Measurements from ENCODE around the gene MRPL55.

DNA sequence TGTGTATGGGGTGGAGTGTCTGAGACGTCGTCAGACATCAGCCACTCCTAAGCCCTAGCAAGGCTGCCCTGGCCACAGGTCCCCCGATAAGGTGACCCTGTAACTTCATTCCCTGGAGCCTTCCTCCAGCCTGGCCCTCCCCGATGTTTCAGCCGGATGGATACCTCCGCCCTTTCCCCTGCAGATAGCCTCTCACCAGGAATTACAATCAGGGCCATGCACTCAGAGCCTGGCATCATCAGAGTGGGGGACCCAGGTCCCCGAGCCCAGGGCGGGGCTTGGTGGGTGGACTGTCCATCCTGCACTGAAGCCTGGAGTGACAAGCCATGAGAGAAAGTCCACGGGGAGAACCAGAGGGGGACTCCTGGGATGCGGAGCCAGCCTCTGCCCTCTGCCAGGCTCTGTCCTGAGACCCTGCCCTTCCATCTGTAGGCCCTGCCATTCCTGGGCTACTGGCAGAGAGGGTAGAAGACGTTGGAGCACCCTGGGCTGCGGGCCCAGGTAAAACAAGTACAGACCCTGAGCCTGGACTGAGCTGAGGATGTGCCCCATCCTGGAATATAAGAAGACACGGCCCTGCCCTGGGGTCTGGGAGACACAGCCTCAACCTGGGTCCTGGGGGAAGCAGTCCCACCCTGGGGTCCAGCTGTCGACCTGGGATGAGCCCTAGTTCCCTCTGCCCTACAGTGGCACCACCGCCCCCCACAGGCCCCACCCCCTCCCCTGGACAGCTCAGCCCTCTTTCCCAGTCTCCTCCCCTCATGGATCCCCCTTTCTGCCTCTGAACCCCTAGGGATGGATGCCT, 43.4 kb downstream of the MRPL55 start:
- no peak for TF ChIP-seq RAD21 (IDR thresholded peaks at IDR 0.05; ENCODE audit: low read length)
- TF ChIP-seq, protein P1, sequence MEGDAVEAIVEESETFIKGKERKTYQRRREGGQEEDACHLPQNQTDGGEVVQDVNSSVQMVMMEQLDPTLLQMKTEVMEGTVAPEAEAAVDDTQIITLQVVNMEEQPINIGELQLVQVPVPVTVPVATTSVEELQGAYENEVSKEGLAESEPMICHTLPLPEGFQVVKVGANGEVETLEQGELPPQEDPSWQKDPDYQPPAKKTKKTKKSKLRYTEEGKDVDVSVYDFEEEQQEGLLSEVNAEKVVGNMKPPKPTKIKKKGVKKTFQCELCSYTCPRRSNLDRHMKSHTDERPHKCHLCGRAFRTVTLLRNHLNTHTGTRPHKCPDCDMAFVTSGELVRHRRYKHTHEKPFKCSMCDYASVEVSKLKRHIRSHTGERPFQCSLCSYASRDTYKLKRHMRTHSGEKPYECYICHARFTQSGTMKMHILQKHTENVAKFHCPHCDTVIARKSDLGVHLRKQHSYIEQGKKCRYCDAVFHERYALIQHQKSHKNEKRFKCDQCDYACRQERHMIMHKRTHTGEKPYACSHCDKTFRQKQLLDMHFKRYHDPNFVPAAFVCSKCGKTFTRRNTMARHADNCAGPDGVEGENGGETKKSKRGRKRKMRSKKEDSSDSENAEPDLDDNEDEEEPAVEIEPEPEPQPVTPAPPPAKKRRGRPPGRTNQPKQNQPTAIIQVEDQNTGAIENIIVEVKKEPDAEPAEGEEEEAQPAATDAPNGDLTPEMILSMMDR (conservative IDR thresholded peaks at IDR 0.05; ENCODE audit: low read depth, low read length) = no peak
- no peak for TF ChIP-seq POLR2A (IDR thresholded peaks at IDR 0.05; ENCODE audit: low read depth, low read length)
- no peak for TF ChIP-seq CEBPB (IDR thresholded peaks at IDR 0.05; ENCODE audit: low read depth, low read length)
- TF ChIP-seq, protein P2, sequence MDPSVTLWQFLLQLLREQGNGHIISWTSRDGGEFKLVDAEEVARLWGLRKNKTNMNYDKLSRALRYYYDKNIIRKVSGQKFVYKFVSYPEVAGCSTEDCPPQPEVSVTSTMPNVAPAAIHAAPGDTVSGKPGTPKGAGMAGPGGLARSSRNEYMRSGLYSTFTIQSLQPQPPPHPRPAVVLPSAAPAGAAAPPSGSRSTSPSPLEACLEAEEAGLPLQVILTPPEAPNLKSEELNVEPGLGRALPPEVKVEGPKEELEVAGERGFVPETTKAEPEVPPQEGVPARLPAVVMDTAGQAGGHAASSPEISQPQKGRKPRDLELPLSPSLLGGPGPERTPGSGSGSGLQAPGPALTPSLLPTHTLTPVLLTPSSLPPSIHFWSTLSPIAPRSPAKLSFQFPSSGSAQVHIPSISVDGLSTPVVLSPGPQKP (IDR thresholded peaks at IDR 0.05; ENCODE audit: borderline replicate concordance, low read depth, low read length) = no peak
- TF ChIP-seq, protein P3, sequence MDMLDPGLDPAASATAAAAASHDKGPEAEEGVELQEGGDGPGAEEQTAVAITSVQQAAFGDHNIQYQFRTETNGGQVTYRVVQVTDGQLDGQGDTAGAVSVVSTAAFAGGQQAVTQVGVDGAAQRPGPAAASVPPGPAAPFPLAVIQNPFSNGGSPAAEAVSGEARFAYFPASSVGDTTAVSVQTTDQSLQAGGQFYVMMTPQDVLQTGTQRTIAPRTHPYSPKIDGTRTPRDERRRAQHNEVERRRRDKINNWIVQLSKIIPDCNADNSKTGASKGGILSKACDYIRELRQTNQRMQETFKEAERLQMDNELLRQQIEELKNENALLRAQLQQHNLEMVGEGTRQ (IDR thresholded peaks at IDR 0.05; ENCODE audit: low read depth, low read length) = no peak
- no peak for TF ChIP-seq SMC3 (IDR thresholded peaks at IDR 0.05; ENCODE audit: low read depth, low read length)
- TF ChIP-seq CHD1 (IDR thresholded peaks at IDR 0.05; ENCODE audit: low read depth, low read length) = no peak
- TF ChIP-seq BHLHE40 (IDR thresholded peaks at IDR 0.05; ENCODE audit: low read depth, low read length) = no peak
